GM12872 (cell line): ENCODE measurements around the gene SRD5A1.

Source experiments
- TF ChIP-seq, protein P1 (sequence below): IDR thresholded peaks from 3 replicates; pipeline ENCODE4 v1.5.1; 2011; ENCODE audit warnings: low read depth, mild to moderate bottlenecking, low read length, moderate library complexity; ENCODE audit not compliant: insufficient read depth

SRD5A1 gene

DNA sequence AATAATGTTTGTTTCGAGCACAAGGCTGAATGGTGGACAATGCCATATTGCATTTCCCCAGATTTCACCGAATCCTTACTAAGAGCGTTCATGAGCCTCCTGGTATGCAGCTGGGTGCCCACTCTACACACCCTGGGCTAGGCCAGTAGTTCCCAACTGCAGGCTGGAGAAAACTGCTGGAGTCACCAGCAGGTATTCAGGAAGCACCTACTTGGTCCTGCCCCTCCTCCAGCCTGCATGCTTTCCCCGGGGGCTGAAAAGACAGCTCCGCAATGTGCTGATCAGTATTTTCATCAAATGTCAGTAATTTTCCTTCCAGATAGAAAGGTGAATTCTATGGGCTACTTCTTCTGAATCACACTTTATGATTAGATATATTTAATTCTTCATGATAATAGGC lies 34.4 kb downstream of the SRD5A1 start:
- TF ChIP-seq, protein P1, sequence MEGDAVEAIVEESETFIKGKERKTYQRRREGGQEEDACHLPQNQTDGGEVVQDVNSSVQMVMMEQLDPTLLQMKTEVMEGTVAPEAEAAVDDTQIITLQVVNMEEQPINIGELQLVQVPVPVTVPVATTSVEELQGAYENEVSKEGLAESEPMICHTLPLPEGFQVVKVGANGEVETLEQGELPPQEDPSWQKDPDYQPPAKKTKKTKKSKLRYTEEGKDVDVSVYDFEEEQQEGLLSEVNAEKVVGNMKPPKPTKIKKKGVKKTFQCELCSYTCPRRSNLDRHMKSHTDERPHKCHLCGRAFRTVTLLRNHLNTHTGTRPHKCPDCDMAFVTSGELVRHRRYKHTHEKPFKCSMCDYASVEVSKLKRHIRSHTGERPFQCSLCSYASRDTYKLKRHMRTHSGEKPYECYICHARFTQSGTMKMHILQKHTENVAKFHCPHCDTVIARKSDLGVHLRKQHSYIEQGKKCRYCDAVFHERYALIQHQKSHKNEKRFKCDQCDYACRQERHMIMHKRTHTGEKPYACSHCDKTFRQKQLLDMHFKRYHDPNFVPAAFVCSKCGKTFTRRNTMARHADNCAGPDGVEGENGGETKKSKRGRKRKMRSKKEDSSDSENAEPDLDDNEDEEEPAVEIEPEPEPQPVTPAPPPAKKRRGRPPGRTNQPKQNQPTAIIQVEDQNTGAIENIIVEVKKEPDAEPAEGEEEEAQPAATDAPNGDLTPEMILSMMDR, result no peak

DNA sequence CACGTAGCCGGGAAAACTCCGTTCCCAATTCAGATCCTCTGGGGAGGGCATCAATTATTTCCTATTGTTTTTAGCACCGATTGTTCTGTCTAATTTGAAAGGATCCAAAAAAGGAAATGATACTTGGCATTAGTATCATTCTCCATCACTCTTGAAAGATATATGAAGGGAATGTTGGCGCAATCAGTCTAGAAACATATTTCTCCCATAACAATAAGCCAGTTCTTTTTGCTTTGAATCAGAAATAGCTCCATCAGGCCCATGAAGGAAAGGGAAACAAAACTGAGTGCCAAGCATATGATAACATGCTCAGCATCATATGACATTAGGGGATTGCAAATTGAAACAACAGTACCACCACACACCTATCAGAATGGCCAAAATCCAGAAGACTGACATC lies 39.8 kb downstream of the SRD5A1 start:
- TF ChIP-seq, protein P1, result no peak

DNA sequence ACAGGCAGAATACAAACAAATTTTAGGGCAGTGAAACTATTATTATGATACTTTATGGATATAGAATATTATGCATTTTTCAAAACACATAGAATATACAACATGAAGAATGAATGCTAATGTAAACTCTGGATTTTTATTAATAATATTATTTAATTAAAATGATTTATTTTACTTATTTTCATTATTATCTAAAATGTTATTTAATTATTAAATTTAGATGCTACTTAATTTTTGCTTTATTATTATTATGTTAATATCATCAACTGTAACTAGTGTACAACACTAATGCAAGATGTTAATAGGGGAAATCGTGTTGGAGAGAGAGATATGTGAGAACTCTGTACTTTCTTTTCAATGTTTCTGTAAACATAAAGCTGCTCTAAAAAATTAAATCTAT lies 40.7 kb downstream of the SRD5A1 start:
- TF ChIP-seq, protein P1, result no peak

DNA sequence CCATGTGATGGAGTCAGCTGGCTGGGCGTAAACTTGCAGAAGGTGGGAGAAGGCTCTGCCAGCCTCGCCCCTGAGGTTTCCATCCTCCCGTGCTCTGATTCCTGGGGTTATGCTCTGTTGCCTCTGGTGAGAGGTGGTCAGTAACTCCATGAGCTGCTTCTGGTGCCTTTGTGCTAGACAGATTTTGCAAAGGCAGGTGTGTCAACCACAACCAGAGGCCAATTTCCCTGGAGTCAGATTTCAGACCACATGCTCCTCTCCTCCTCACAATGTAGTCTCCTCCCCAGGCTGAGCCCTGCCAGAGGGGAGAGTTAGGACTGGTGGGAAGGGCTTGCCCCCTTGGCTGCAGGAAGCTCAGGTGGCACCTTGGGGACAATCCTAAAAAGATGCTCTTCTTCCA lies 41.2 kb downstream of the SRD5A1 start:
- TF ChIP-seq, protein P1, result no peak

DNA sequence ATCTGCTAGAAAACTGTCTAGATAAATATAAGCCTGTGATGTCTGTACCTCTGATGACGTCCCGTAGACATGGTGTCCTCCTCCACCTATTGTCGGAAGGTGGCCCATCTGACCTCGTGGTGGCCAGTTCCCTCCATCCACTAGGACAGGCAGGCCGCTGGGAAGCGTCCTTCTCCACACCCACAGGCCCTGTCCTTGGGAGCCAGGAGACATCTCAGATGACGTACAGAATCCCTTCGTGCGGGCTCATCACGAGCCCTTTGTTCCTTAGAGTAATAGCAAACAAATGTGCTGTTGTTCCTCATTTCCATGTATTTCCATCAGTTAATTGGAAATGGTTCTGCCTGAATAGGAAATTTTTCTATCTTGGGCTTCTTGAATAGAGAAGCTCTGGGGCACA lies 41.6 kb downstream of the SRD5A1 start:
- TF ChIP-seq, protein P1, result no peak

DNA sequence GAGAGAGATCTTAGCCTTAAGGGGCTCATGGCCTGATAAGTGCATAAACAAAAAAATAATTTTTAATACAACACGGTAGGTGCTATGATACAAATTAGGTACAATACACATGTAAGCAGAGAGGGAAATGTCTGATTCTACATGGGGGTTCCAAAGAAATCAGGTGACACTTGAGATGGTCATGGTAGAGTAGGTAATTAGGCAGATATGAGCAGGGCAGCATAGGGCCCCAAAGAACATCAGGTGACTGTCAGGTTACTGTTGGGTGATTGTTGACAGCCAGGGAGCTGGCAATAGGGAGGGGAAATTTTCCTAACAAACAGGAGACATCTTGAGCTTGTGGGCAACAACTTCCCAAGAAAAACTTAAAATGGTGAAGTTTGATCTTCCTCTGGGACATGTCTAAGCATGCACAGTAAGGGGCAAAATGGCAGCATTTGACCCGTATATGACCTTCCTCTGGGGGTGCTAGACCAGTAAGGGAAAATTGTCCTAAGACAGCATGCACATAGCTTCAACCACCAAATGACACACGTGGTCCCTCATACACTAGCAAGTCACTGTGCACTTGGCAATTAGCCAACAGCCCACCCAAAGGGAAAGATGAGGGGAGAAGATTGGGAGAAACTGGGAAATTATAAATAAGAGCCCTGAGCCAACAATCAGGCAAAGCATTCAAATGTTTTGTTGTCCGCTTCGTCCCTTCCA lies 42.7 kb downstream of the SRD5A1 start:
- TF ChIP-seq, protein P1, result peak; percentile 36; the same call in 1 of the 3 replicates

DNA sequence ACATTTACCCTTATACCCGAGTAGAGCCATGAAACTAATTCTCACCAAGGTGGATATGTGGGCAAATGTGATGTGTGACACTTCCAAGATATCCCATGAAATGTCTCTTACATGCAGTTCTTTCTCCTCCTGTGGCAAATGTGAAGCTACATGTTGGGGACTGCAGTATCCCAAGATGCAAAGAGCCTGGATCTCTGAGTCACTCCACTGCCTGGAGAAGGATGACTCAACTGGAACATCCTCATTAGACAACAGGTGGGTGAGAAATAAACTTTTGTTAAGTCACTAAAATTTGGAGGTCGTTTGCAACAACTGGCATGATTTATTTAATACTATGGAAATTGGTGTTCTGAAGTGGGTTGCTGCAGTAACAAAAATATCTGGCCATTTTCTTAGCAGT lies 43.5 kb downstream of the SRD5A1 start:
- TF ChIP-seq, protein P1, result no peak
